SK-N-SH treated with all-trans-retinoic acid at 6 μM for 48 hours (cell line): ENCODE data around the gene SLC39A13.

ENCODE experiments used
- ARNTL ChIP-seq: fragments of 450-650 bp; formaldehyde crosslinking; IDR thresholded peaks from 2 replicates; pipeline ENCODE4 v1.5.0; 2020; ENCODE audit warnings: low read depth, mild to moderate bottlenecking, moderate library complexity, borderline replicate concordance
- BACH2 ChIP-seq: fragments of 250-450 bp; sonication (Bioruptor Pico); IDR thresholded peaks from 2 replicates; pipeline ENCODE4 v1.9.0; 2021; ENCODE audit warnings: mild to moderate bottlenecking, borderline replicate concordance
- CSRNP3 ChIP-seq: fragments of 250-450 bp; sonication (Bioruptor Pico); IDR thresholded peaks from 2 replicates; pipeline ENCODE4 v1.5.1; 2021; ENCODE audit warnings: mild to moderate bottlenecking, moderate library complexity
- ESRRG ChIP-seq: fragments of 250-450 bp; sonication (Bioruptor Pico); IDR thresholded peaks from 2 replicates; pipeline ENCODE4 v1.6.1; 2021; ENCODE audit warnings: mild to moderate bottlenecking
- PATZ1 ChIP-seq: fragments of 250-450 bp; sonication (Bioruptor Pico); IDR thresholded peaks from 2 replicates; pipeline ENCODE4 v1.8.0; 2020; ENCODE audit warnings: mild to moderate bottlenecking, moderate library complexity, borderline replicate concordance
- RARB ChIP-seq: fragments of 250-450 bp; sonication (Bioruptor Pico); IDR thresholded peaks from 2 replicates; pipeline ENCODE4 v1.8.0; 2021; ENCODE audit warnings: mild to moderate bottlenecking, moderate library complexity
- TCF4 ChIP-seq: fragments of 250-450 bp; sonication (Bioruptor Pico); IDR thresholded peaks from 2 replicates; pipeline ENCODE4 v1.8.0; 2021; ENCODE audit warnings: mild to moderate bottlenecking, moderate library complexity, borderline replicate concordance
- ZC3H10 ChIP-seq: fragments of 250-450 bp; sonication (Bioruptor Pico); IDR thresholded peaks from 2 replicates; pipeline ENCODE4 v1.5.1; 2021; ENCODE audit warnings: mild to moderate bottlenecking, moderate library complexity
- ZFP30 ChIP-seq: fragments of 450-650 bp; formaldehyde crosslinking; IDR thresholded peaks from 2 replicates; pipeline ENCODE4 v1.5.0; 2022; ENCODE audit warnings: mild to moderate bottlenecking, moderate library complexity
- ZNF8 ChIP-seq: fragments of 450-650 bp; formaldehyde crosslinking; IDR thresholded peaks from 2 replicates; pipeline ENCODE4 v1.5.0; 2020; ENCODE audit warnings: mild to moderate bottlenecking, moderate library complexity

- TF ChIP-seq ARNTL (CRISPR knock-in tag): no peak
- no peak for TF ChIP-seq ESRRG (CRISPR knock-in tag)
- no peak for TF ChIP-seq PATZ1 (CRISPR knock-in tag)
- TF ChIP-seq RARB (CRISPR knock-in tag): no peak
- no peak for TF ChIP-seq ZNF8 (CRISPR knock-in tag)
- no peak for TF ChIP-seq ZFP30
- no peak for TF ChIP-seq CSRNP3 (CRISPR knock-in tag)
- TF ChIP-seq ZC3H10 (CRISPR knock-in tag): no peak
- no peak for TF ChIP-seq BACH2 (CRISPR knock-in tag)
- TF ChIP-seq TCF4 (CRISPR knock-in tag): no peak
Measured at GRCh38 chr11:47426062-47426956, 17.9 kb downstream of the SLC39A13 start, which contains the start of gene PSMC3.
